ENCODE results near the gene KCNIP3. TPM values are rescaled to one million over a fixed set of nuclear protein-coding genes. Genes with fewer than 3 reads are reported as not detected.
A peak's percentile ranks its signal among the peaks of the same experiment; 100 is the strongest.

The KCNIP3 gene
- polyA plus RNA-seq, 1 donor from 2014 or later, result not detected

DNA sequence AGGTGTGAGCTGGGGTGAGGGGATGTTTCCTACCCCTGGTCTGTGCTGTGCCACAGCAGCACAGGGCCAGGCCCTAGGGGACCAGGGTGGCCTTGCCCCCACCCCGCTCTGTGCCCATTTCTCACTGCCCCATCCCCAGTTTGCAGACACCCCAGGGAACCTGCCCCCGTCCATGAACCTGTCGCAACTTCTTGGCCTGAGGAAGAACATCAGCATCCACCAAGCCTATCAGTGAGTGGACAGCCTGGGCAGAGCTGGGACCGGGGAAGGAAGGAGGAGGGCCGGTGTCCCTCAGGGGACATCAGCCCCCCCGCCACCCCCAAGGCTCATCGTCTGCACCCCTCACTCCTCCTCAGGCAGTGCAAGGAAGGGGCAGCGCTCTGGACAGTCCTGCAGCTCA, 15.4 kb upstream of the KCNIP3 start:
- Mint-ChIP-seq H3K4me1 (no peaks in the 10 kb centered on the region), H3K9me3 (no peaks in the 10 kb centered on the region), H3K27ac (no peak overlapping the region), H3K4me3 (no peak overlapping the region), H3K36me3 (peaks cover 2% of the 10 kb centered on the region), H3K27me3 (no peaks in the 10 kb centered on the region)

GRCh38 chr2:95282458-95282857, 14.7 kb upstream of the KCNIP3 start:
- Mint-ChIP-seq H3K27me3 (no peaks in the 10 kb centered on the region), H3K4me1 (no peaks in the 10 kb centered on the region), H3K27ac (peak overlapping the region in 1 of 3 donors; percentile 55), H3K36me3 (peaks cover 3% of the 10 kb centered on the region), H3K9me3 (no peaks in the 10 kb centered on the region), H3K4me3 (no peak overlapping the region)

- Mint-ChIP-seq H3K4me3 (no peak overlapping the region), H3K9me3 (no peaks in the 10 kb centered on the region), H3K27ac (no peak overlapping the region), H3K36me3 (peaks cover 3% of the 10 kb centered on the region), H3K4me1 (peaks cover 0 to 2% (median 0%) of the 10 kb centered on the region in 3 donors), H3K27me3 (no peaks in the 10 kb centered on the region)
Measured at GRCh38 chr2:95283562-95283961, 13.6 kb upstream of the KCNIP3 start.

DNA sequence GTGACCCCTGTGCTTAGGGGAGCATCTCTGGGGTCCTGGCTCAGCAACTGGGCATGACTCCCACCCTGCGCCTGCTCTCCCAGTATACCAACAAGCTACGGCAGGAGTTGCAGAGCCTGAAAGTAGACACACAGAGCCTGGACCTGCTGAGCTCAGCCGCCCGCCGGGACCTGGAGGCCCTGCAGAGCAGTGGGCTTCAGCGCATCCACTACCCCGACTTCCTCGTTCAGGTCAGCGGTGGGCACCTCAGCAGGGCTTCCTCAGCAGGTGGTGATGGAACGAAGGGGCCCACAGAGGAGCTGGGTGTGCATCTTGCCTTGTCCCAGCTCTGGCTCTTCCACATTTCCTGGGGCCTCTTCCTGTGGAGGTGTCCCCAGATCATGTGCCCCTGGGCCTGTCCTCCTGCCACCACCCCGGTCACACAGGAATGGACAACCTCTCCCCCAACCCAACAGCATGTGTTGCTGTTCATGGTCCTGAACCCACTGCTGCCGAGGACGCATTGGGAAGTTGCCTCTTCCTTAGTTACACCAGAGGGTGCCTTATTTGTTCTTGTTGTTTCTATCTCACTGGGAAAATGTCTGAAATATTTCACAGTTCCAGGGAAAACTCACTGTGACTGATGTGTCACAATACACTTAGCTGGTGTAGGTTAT, 12.1 kb upstream of the KCNIP3 start:
- peak overlapping the region in 1 of 3 donors; percentile 43 for H3K27ac Mint-ChIP-seq
- H3K4me1 Mint-ChIP-seq, result peaks cover 0 to 2% (median 0%) of the 10 kb centered on the region in 3 donors
- H3K4me3 Mint-ChIP-seq, result no peak overlapping the region
- H3K36me3 Mint-ChIP-seq, result peaks cover 3% of the 10 kb centered on the region
- no peaks in the 10 kb centered on the region for H3K27me3 Mint-ChIP-seq
- peaks cover 0 to under 1% (median 0%) of the 10 kb centered on the region in 3 donors for H3K9me3 Mint-ChIP-seq

DNA sequence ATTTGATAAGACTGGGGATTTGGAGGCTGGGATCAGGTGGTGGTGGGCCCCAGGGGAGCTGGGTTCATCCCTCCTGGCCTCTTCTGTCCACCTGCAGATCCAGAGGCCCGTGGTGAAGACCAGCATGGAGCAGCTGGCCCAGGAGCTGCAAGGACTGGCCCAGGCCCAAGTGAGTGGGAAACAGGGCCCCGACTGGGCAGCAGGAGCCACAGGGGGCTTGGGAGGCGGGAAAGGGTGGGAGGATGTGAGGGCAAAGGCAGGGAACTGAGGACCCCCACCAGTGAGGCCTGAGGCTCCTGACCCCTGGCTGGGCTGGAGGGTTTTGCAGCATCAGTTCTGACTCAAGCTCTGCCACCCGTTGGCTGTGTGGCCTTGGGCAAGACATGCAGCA, 11.6 kb upstream of the KCNIP3 start:
- Mint-ChIP-seq H3K36me3 (peaks cover 3% of the 10 kb centered on the region), H3K27ac (peak overlapping the region in 1 of 3 donors; percentile 43), H3K4me3 (no peak overlapping the region), H3K9me3 (peaks cover 1 to 6% (median 4%) of the 10 kb centered on the region in 3 donors), H3K27me3 (no peaks in the 10 kb centered on the region), H3K4me1 (peaks cover 0 to 2% (median 0%) of the 10 kb centered on the region in 3 donors)

- Mint-ChIP-seq H3K27me3 (no peaks in the 10 kb centered on the region), H3K9me3 (peaks cover 4 to 16% (median 9%) of the 10 kb centered on the region in 3 donors), H3K27ac (no peak overlapping the region), H3K4me1 (peaks cover 0 to 2% (median 0%) of the 10 kb centered on the region in 3 donors), H3K4me3 (no peak overlapping the region), H3K36me3 (peaks cover 3% of the 10 kb centered on the region)
Measured at GRCh38 chr2:95287336-95287735, 9.8 kb upstream of the KCNIP3 start.

- Mint-ChIP-seq H3K4me3 (no peak overlapping the region), H3K4me1 (peaks cover 0 to 2% (median 0%) of the 10 kb centered on the region in 3 donors), H3K36me3 (peaks cover 3% of the 10 kb centered on the region)
Measured at GRCh38 chr2:95287806-95288205, 9.3 kb upstream of the KCNIP3 start.

DNA sequence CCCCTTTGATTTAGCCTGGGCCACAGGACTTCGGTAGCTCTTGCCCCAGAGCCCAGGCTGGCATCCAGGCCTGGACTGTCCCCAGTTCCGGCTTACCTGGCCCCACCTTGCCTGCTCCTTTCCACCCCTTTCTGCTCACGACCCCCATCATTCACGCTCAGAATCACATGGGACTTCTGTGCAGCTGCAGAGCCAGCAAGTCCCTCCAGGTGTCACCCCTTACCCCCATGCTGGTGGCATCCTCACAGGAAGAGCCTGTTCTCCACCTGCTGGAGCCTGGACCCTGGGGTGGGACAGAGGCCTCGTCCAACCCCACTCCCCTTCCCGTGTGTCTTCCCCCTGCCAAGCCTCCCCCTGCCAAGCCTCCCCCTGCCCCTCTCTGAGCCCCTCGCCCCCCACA, 7.9 kb upstream of the KCNIP3 start:
- H3K4me3 Mint-ChIP-seq, result no peak overlapping the region
- H3K4me1 Mint-ChIP-seq, result peaks cover 0 to 2% (median 0%) of the 10 kb centered on the region in 3 donors
- H3K27ac Mint-ChIP-seq, result no peak overlapping the region
- H3K9me3 Mint-ChIP-seq, result peaks cover 4 to 16% (median 10%) of the 10 kb centered on the region in 3 donors
- H3K36me3 Mint-ChIP-seq, result peaks cover 1% of the 10 kb centered on the region
- no peaks in the 10 kb centered on the region for H3K27me3 Mint-ChIP-seq

More at GRCh38 chr2:95287806-95288205, 9.3 kb upstream of the KCNIP3 start:
- Mint-ChIP-seq H3K27me3 (no peaks in the 10 kb centered on the region), H3K9me3 (peaks cover 4 to 16% (median 9%) of the 10 kb centered on the region in 3 donors), H3K27ac (no peak overlapping the region)

GRCh38 chr2:95291222-95291621, 5.9 kb upstream of the KCNIP3 start:
- Mint-ChIP-seq H3K27me3 (no peaks in the 10 kb centered on the region), H3K27ac (no peak overlapping the region), H3K9me3 (peaks cover 4 to 16% (median 10%) of the 10 kb centered on the region in 3 donors), H3K4me1 (peaks cover 0 to 2% (median 0%) of the 10 kb centered on the region in 3 donors), H3K4me3 (no peak overlapping the region), H3K36me3 (peaks cover 1% of the 10 kb centered on the region)

DNA sequence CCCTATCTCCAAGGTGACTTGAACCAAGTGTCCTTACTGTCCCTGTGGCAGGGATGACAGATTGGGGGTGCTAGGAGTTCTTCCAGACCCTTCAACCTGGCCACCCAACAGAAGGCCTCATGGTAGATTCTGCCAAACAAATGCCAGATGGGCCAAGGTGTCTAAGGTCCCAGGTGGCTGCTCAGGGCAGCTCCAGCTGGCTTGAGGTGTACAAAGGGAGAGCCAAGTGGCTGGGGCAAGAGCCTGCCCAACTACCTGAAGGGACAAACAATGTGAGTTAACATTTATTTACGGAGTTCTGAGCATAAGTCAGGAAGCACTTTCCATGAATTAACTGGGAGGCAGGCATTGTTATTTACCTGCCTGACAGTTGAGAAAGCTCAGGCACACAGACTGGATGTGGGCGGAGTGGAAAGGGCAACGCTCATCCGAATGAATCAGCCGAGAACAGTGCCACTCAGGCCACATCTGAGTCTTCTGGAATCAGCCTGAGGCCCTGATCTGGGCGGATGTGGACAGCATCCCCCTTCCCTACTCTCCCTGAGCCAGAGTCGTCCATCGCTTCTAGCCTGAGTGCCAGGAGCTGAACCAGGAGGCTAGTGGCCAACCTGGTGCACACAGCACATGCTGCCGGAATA, 4.4 kb upstream of the KCNIP3 start:
- no peak overlapping the region for H3K4me3 Mint-ChIP-seq
- H3K36me3 Mint-ChIP-seq, result no peaks in the 10 kb centered on the region
- H3K9me3 Mint-ChIP-seq, result peaks cover 4 to 16% (median 10%) of the 10 kb centered on the region in 3 donors
- H3K27me3 Mint-ChIP-seq, result no peaks in the 10 kb centered on the region
- no peaks in the 10 kb centered on the region for H3K4me1 Mint-ChIP-seq
- H3K27ac Mint-ChIP-seq, result no peak overlapping the region

GRCh38 chr2:95294579-95295250, 2.4 kb upstream of the KCNIP3 start:
- Mint-ChIP-seq H3K4me1 (no peaks in the 10 kb centered on the region), H3K4me3 (no peak overlapping the region), H3K27ac (no peak overlapping the region), H3K9me3 (peaks cover 4 to 16% (median 10%) of the 10 kb centered on the region in 3 donors), H3K36me3 (no peaks in the 10 kb centered on the region), H3K27me3 (no peaks in the 10 kb centered on the region)

- Mint-ChIP-seq H3K4me1 (no peaks in the 10 kb centered on the region), H3K27ac (no peak overlapping the region), H3K36me3 (no peaks in the 10 kb centered on the region), H3K27me3 (no peaks in the 10 kb centered on the region), H3K4me3 (no peak overlapping the region), H3K9me3 (peaks cover 4 to 12% (median 8%) of the 10 kb centered on the region in 3 donors)
Measured at GRCh38 chr2:95295376-95295775, 1.8 kb upstream of the KCNIP3 start.

- no peaks in the 10 kb centered on the region for H3K27me3 Mint-ChIP-seq
- H3K9me3 Mint-ChIP-seq, result peaks cover 2 to 5% (median 3%) of the 10 kb centered on the region in 3 donors
- no peak overlapping the region for H3K27ac Mint-ChIP-seq
- no peak overlapping the region for H3K4me3 Mint-ChIP-seq
- H3K36me3 Mint-ChIP-seq, result no peaks in the 10 kb centered on the region
- H3K4me1 Mint-ChIP-seq, result no peaks in the 10 kb centered on the region
Measured at GRCh38 chr2:95296011-95296410, 1.1 kb upstream of the KCNIP3 start.

GRCh38 chr2:95297639-95298395, 670 bp downstream of the KCNIP3 start:
- H3K9me3 Mint-ChIP-seq, result peaks cover 0 to 1% (median 0%) of the 10 kb centered on the region in 3 donors

More at GRCh38 chr2:95297639-95298395, 670 bp downstream of the KCNIP3 start:
- Mint-ChIP-seq H3K4me1 (no peaks in the 10 kb centered on the region), H3K4me3 (no peak overlapping the region), H3K36me3 (no peaks in the 10 kb centered on the region), H3K27me3 (peaks cover 1% of the 10 kb centered on the region), H3K27ac (no peak overlapping the region)
